Stimulated activated CD4-positive, alpha-beta T cell treated with anti-CD3 and anti-CD28 coated beads, TNF-alpha, amount 100 ng/mL, for 1 hour (primary cell): Measurements from ENCODE around the gene C10orf105.

ENCODE experiments used
- DNase-seq, 3 donors: peaks; one replicate each; pipeline ENCODE4 v3.0.0-alpha.2; 2020; ENCODE audit warnings: low read depth in 3 of 3, low spot score in 1 of 3

C10orf105 gene

GRCh38 chr10:71751515-71752224 is 32.1 kb upstream of the C10orf105 start:
- no peak for DNase-seq

- DNase-seq, result no peak
Observed at GRCh38 chr10:71750986-71751385, 31.4 kb upstream of the C10orf105 start.

- no peak for DNase-seq
Observed at GRCh38 chr10:71750124-71750841, 30.7 kb upstream of the C10orf105 start.

- no peak for DNase-seq
Observed at GRCh38 chr10:71749396-71749795, 29.8 kb upstream of the C10orf105 start.

- DNase-seq, result peak in 2 of 3 donors; percentile 40 to 41
Observed at GRCh38 chr10:71748671-71749191, 29.2 kb upstream of the C10orf105 start.

- DNase-seq, result no peak
Observed at GRCh38 chr10:71747551-71748523, 28.3 kb upstream of the C10orf105 start.

- no peak for DNase-seq
Observed at GRCh38 chr10:71747039-71747531, 27.5 kb upstream of the C10orf105 start.

- DNase-seq, result no peak
Observed at GRCh38 chr10:71746344-71747037, 26.9 kb upstream of the C10orf105 start.

GRCh38 chr10:71745664-71746250 is 26.2 kb upstream of the C10orf105 start:
- DNase-seq, result no peak

- DNase-seq, result no peak
Observed at GRCh38 chr10:71744897-71745663, 25.5 kb upstream of the C10orf105 start.

GRCh38 chr10:71743866-71744265 is 24.3 kb upstream of the C10orf105 start:
- no peak for DNase-seq

- no peak for DNase-seq
Observed at GRCh38 chr10:71743089-71743838, 23.7 kb upstream of the C10orf105 start.

GRCh38 chr10:71742301-71743088 is 22.9 kb upstream of the C10orf105 start:
- no peak for DNase-seq

- no peak for DNase-seq
Observed at GRCh38 chr10:71741671-71742070, 22.1 kb upstream of the C10orf105 start.

- DNase-seq, result no peak
Observed at GRCh38 chr10:71741029-71741428, 21.5 kb upstream of the C10orf105 start.

GRCh38 chr10:71740069-71740653 is 20.6 kb upstream of the C10orf105 start:
- no peak for DNase-seq

GRCh38 chr10:71739358-71739900 is 19.9 kb upstream of the C10orf105 start:
- DNase-seq, result no peak
